Measurements from ENCODE around the gene ZNF429. TPM values are rescaled to one million over a fixed set of nuclear protein-coding genes. Genes with fewer than 3 reads are reported as not detected.
"Not testable (repeated sequence)": the region's sequence is repeated elsewhere in the genome, so short reads cannot be mapped to it uniquely, and the experiment has no call there.

ZNF429 gene
- total RNA-seq, 2 donors from 2014 or later, result 10.5 to 15.1 TPM

DNA sequence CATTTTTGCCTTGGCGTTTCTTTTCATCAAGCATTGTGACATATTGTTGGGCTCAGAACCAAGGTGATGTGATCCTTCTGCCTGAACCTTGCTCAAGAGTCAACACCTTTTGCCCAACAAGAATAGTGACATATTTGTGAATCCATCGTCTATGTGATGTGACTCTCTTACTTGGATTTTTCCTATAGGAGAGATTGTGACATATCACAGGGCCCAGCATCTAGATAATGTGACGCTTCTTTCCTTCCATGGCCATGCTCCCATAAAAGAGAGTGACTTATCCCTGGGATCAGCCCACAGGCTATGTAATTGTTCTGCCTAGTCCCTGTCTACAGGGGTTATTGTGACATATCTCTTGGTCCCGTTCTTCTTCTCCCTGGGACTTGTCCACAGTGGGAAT is 8.5 kb upstream of the ZNF429 start:
- Histone ChIP-seq H3K4me1 (no peaks in the 10 kb centered on the region), H3K9me3 (no peaks in the 10 kb centered on the region), H3K27ac (no peak overlapping the region), H3K9ac (ENCODE audit: low read depth in 2 of 2, low read length in 2 of 2) (no peak overlapping the region), H3K27me3 (no peaks in the 10 kb centered on the region), H3K36me3 (no peaks in the 10 kb centered on the region), H3K4me3 (no peak overlapping the region)
- TF ChIP-seq CTCF (IDR thresholded peaks at IDR 0.05), result no peak
- DNase-seq, result no peak
- intact Hi-C loops (cut with DNase I), result no loop called here

DNA sequence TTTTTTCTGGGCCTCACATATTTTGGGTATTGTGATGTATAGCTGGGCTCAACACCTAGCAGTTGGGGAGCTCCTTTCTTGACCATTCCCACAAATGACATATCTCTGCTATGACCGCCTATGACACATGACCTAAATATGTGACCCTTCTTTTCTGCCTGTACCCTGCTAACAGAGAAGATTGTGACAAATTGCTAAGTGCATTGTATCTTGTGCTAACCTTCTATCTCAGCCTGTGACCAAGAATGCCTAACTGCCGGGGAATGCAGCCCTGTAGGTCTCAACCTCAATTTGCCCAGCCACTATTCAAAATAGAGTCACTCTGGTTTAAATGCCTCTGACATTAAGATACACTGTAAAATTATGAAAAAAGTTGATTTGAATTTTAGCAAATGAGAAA is 6.8 kb upstream of the ZNF429 start:
- Histone ChIP-seq H3K27me3 (no peaks in the 10 kb centered on the region), H3K4me1 (no peaks in the 10 kb centered on the region), H3K36me3 (no peaks in the 10 kb centered on the region), H3K4me3 (no peak overlapping the region), H3K9ac (ENCODE audit: low read depth in 2 of 2, low read length in 2 of 2) (no peak overlapping the region), H3K27ac (no peak overlapping the region), H3K9me3 (no peaks in the 10 kb centered on the region)
- no peak for DNase-seq
- intact Hi-C loops (cut with DNase I), result no loop called here
- TF ChIP-seq CTCF (IDR thresholded peaks at IDR 0.05), result no peak

DNA sequence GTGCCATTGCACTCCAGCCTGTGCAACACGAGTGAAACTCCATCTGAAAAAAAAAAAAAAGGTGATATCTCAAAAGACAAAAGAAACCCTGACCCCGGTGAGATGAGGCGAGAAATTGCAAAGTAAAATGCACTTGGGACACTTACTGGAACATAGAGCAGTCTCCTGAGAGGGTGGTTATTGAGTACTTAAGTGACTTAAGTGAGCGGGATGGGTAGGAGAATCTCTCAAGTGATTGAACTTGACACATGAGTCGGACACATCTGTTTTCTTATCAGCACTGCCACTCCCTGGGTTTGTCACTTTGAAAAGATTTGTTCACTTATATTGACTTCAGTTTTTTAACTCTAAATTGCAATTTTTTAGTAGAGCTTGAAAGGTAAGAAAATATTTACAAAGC is 2.8 kb downstream of the ZNF429 start:
- Histone ChIP-seq H3K4me1 (no peaks in the 10 kb centered on the region), H3K4me3 (no peak overlapping the region), H3K9me3 (no peaks in the 10 kb centered on the region), H3K27ac (no peak overlapping the region), H3K9ac (ENCODE audit: low read depth in 2 of 2, low read length in 2 of 2) (no peak overlapping the region), H3K27me3 (no peaks in the 10 kb centered on the region), H3K36me3 (no peaks in the 10 kb centered on the region)
- intact Hi-C loops (cut with DNase I), result no loop called here
- DNase-seq, result no peak
- TF ChIP-seq CTCF (IDR thresholded peaks at IDR 0.05), result no peak

GRCh38 chr19:21511058-21511457 is 5.7 kb downstream of the ZNF429 start:
- H3K4me3 ChIP-seq; DNase-seq; intact Hi-C loops (cut with DNase I); H3K36me3 ChIP-seq; H3K27ac ChIP-seq; H3K9me3 ChIP-seq; H3K27me3 ChIP-seq; H3K9ac ChIP-seq (ENCODE audit: low read depth in 2 of 2, low read length in 2 of 2); H3K4me1 ChIP-seq: not testable (repeated sequence)

- H3K9ac ChIP-seq (ENCODE audit: low read depth in 2 of 2, low read length in 2 of 2); H3K27ac ChIP-seq; H3K4me3 ChIP-seq; DNase-seq; intact Hi-C loops (cut with DNase I); H3K36me3 ChIP-seq; H3K4me1 ChIP-seq; H3K9me3 ChIP-seq; H3K27me3 ChIP-seq: not testable (repeated sequence)
Measured at GRCh38 chr19:21512609-21513008, 7.2 kb downstream of the ZNF429 start.

- no peaks in the 10 kb centered on the region for H3K27me3 ChIP-seq
- DNase-seq, result no peak
- no peak overlapping the region for H3K27ac ChIP-seq
- H3K4me1 ChIP-seq, result no peaks in the 10 kb centered on the region
- intact Hi-C loops (cut with DNase I), result no loop called here
- no peak overlapping the region for H3K9ac ChIP-seq (ENCODE audit: low read depth in 2 of 2, low read length in 2 of 2)
- TF ChIP-seq CTCF (IDR thresholded peaks at IDR 0.05), result no peak
- no peaks in the 10 kb centered on the region for H3K9me3 ChIP-seq
- no peaks in the 10 kb centered on the region for H3K36me3 ChIP-seq
- no peak overlapping the region for H3K4me3 ChIP-seq
Measured at GRCh38 chr19:21513651-21514050, 8.2 kb downstream of the ZNF429 start.

DNA sequence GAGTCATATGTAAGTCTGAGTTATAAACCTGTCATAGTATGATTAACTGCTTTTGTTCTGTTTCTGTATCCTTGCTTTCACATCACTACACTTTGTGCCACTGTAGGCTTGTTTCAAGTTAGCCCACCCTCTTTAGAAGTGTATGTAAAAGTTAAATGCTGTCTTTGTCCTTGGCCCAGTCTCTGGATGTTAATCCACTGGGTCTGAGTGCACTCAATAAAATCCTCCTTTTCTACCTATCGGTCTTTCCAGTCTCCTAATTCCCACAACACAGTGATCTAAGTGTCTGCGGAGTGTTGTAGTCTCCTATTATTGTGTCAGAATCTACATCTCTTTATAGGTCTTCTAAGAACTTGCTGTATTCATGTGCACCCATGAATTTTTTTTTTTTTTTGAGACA is 14.1 kb downstream of the ZNF429 start:
- H3K9ac ChIP-seq (ENCODE audit: low read depth in 2 of 2, low read length in 2 of 2), result no peak overlapping the region
- intact Hi-C loops (cut with DNase I), result no loop called here
- TF ChIP-seq CTCF (IDR thresholded peaks at IDR 0.05), result no peak
- peaks cover 15% of the 10 kb centered on the region for H3K9me3 ChIP-seq
- no peak for DNase-seq
- no peak overlapping the region for H3K27ac ChIP-seq
- no peak overlapping the region for H3K4me3 ChIP-seq
- H3K36me3 ChIP-seq, result peaks cover 4% of the 10 kb centered on the region
- no peaks in the 10 kb centered on the region for H3K4me1 ChIP-seq
- H3K27me3 ChIP-seq, result no peaks in the 10 kb centered on the region

All from colonic mucosa (tissue), 4 donors.